Neural crest cell (in vitro differentiated cells): ENCODE measurements around the gene ATP5F1C. TPM values are rescaled to one million over a fixed set of nuclear protein-coding genes. Genes with fewer than 3 reads are reported as not detected.
A peak's percentile ranks its signal among the peaks of the same experiment; 100 is the strongest.

Experiments
- DNase-seq: peaks from one replicate; pipeline ENCODE4 v3.0.0; 2021; ENCODE audit warnings: low read depth, mixed read lengths, low spot score
- H3K27ac Mint-ChIP-seq: one replicate; pipeline ENCODE4 v1.8.0; 2021; ENCODE audit warnings: mild to moderate bottlenecking, mixed read lengths; ENCODE audit not compliant: unreplicated experiment
- H3K27me3 Mint-ChIP-seq: 2 replicates; pipeline ENCODE4 v1.8.0; 2021; ENCODE audit warnings: low read depth, mild to moderate bottlenecking, mixed read lengths
- H3K36me3 Mint-ChIP-seq: 2 replicates; pipeline ENCODE4 v1.8.0; 2021; ENCODE audit warnings: low read depth, mild to moderate bottlenecking, mixed read lengths
- H3K4me1 Mint-ChIP-seq: 2 replicates; pipeline ENCODE4 v1.8.0; 2021; ENCODE audit warnings: mixed read lengths
- H3K4me3 Mint-ChIP-seq: one replicate; pipeline ENCODE4 v1.8.0; 2021; ENCODE audit warnings: mild to moderate bottlenecking, mixed read lengths
- H3K9me3 Mint-ChIP-seq: 2 replicates; pipeline ENCODE4 v1.8.0; 2021; ENCODE audit warnings: mixed read lengths
- total RNA-seq: library from RNA; stranded (reverse); gene quantifications from 2 replicates; pipeline ENCODE4 v1.2.1, GENCODE V29; 2021
- TF ChIP-seq, protein P1 (sequence below): fragments of 200-600 bp; sonication (generic); conservative IDR thresholded peaks from 2 replicates; pipeline ENCODE4 v1.5.0; 2021; ENCODE audit warnings: antibody characterized with exemption, mild to moderate bottlenecking

ATP5F1C gene
- total RNA-seq, 1 donor from 2014 or later: 241 TPM

- peak within 1 kb of the TSS; percentile 98 for H3K4me3 Mint-ChIP-seq
- no peaks in the 10 kb centered on the region for H3K36me3 Mint-ChIP-seq
- no peaks in the 10 kb centered on the region for H3K9me3 Mint-ChIP-seq
- H3K27me3 Mint-ChIP-seq: peaks cover 46% of the 10 kb centered on the region
- TF ChIP-seq, protein P1, sequence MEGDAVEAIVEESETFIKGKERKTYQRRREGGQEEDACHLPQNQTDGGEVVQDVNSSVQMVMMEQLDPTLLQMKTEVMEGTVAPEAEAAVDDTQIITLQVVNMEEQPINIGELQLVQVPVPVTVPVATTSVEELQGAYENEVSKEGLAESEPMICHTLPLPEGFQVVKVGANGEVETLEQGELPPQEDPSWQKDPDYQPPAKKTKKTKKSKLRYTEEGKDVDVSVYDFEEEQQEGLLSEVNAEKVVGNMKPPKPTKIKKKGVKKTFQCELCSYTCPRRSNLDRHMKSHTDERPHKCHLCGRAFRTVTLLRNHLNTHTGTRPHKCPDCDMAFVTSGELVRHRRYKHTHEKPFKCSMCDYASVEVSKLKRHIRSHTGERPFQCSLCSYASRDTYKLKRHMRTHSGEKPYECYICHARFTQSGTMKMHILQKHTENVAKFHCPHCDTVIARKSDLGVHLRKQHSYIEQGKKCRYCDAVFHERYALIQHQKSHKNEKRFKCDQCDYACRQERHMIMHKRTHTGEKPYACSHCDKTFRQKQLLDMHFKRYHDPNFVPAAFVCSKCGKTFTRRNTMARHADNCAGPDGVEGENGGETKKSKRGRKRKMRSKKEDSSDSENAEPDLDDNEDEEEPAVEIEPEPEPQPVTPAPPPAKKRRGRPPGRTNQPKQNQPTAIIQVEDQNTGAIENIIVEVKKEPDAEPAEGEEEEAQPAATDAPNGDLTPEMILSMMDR: no peak
- H3K27ac Mint-ChIP-seq: peak within 1 kb of the TSS; percentile 91
- DNase-seq: peak; percentile 86
- peaks cover 18% of the 10 kb centered on the region for H3K4me1 Mint-ChIP-seq
Measured at GRCh38 chr10:7818295-7819120, 30.5 kb downstream of the ATP5F1C start, which contains the start of gene TAF3. Gene TAF3 (plus strand): TSS chr10:7818505. CDS start chr10:7818710, 205 bp downstream.

- peak; percentile 13 for DNase-seq
- Mint-ChIP-seq H3K9me3 (no peaks in the 10 kb centered on the region), H3K4me3 (peak overlapping the region; percentile 98), H3K36me3 (no peaks in the 10 kb centered on the region), H3K4me1 (peaks cover 18% of the 10 kb centered on the region), H3K27ac (peak overlapping the region; percentile 91), H3K27me3 (peaks cover 40% of the 10 kb centered on the region)
- TF ChIP-seq, protein P1: no peak
Measured at GRCh38 chr10:7819121-7819460, 31.1 kb downstream of the ATP5F1C start.

DNA sequence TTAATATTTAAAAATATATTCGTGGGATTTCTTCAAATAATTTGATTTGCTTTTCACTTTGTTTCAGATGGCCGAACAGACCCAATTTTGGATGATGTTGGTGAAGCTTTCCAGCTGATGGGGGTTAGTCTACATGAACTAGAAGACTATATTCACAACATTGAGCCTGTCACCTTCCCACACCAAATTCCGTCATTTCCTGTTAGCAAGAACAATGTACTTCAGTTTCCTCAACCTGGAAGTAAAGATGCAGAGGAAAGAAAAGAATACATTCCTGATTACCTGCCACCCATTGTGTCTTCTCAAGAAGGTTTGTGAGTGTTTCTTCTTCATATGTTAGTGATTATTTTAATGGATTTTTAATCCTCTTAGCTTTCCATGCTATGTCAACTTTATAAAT lies 36.3 kb downstream of the ATP5F1C start:
- TF ChIP-seq, protein P1: no peak
- no peak for DNase-seq
- no peak overlapping the region for H3K4me3 Mint-ChIP-seq
- no peaks in the 10 kb centered on the region for H3K27me3 Mint-ChIP-seq
- peaks cover 10% of the 10 kb centered on the region for H3K4me1 Mint-ChIP-seq
- peaks cover 9% of the 10 kb centered on the region for H3K36me3 Mint-ChIP-seq
- H3K9me3 Mint-ChIP-seq: no peaks in the 10 kb centered on the region
- H3K27ac Mint-ChIP-seq: no peak overlapping the region

- Mint-ChIP-seq H3K27me3 (no peaks in the 10 kb centered on the region), H3K4me3 (no peak overlapping the region), H3K4me1 (no peaks in the 10 kb centered on the region), H3K9me3 (no peaks in the 10 kb centered on the region), H3K27ac (no peak overlapping the region), H3K36me3 (peaks cover 13% of the 10 kb centered on the region)
- no peak for DNase-seq
- TF ChIP-seq, protein P1: no peak
Measured at GRCh38 chr10:7826971-7827370, 39.0 kb downstream of the ATP5F1C start.

GRCh38 chr10:7829289-7829834 lies 41.4 kb downstream of the ATP5F1C start:
- Mint-ChIP-seq H3K27ac (no peak overlapping the region), H3K4me3 (no peak overlapping the region), H3K36me3 (peaks cover 13% of the 10 kb centered on the region), H3K27me3 (no peaks in the 10 kb centered on the region), H3K9me3 (no peaks in the 10 kb centered on the region), H3K4me1 (no peaks in the 10 kb centered on the region)
- no peak for DNase-seq
- TF ChIP-seq, protein P1: no peak
